Nephron progenitor cell (in vitro differentiated cells): ENCODE measurements around the gene RNF223.

Experiments used
- DNase-seq: peaks from one replicate; pipeline ENCODE4 v3.0.0; 2021
- H3K27ac Mint-ChIP-seq: 2 replicates; pipeline ENCODE4 v1.8.0; 2021; ENCODE audit warnings: mild to moderate bottlenecking, moderate library complexity, mixed read lengths
- H3K27me3 Mint-ChIP-seq: 2 replicates; pipeline ENCODE4 v1.8.0; 2021; ENCODE audit warnings: mild to moderate bottlenecking, low read depth, mixed read lengths; ENCODE audit not compliant: poor library complexity
- H3K36me3 Mint-ChIP-seq: 2 replicates; pipeline ENCODE4 v1.8.0; 2021; ENCODE audit warnings: low read depth, mixed read lengths
- H3K4me1 Mint-ChIP-seq: 2 replicates; pipeline ENCODE4 v1.8.0; 2021; ENCODE audit warnings: mixed read lengths
- H3K4me3 Mint-ChIP-seq: 2 replicates; pipeline ENCODE4 v1.8.0; 2021; ENCODE audit warnings: mild to moderate bottlenecking, moderate library complexity, mixed read lengths
- H3K9me3 Mint-ChIP-seq: 2 replicates; pipeline ENCODE4 v1.8.0; 2021; ENCODE audit warnings: mild to moderate bottlenecking, moderate library complexity, mixed read lengths
- TF ChIP-seq, protein P1 (sequence below): fragments of 200-600 bp; sonication (generic); IDR thresholded peaks from 2 replicates; pipeline ENCODE4 v1.5.0; 2021; ENCODE audit warnings: antibody characterized with exemption

RNF223 gene

DNA sequence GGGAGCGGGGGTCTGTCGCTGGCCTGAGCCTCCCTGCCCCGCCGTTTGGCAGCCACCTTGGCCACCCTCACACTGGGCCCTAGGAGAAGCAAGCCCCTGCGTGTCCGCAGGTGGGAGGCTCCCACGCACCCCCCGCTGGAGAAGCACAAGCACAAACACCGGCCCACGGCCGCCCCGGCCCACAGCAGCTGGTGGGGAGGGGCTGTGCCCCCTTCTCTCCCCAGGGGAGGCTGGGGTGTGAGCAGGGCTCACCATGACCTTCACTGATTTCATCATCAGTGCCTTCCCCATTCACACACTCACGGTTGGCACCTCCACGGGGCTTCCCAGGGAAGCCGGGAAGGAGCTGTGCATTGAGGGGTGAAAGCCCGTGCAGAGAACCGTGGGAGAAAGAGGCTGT is 46.3 kb downstream of the RNF223 start:
- no peak for DNase-seq
- Mint-ChIP-seq H3K27me3 (peaks cover 8% of the 10 kb centered on the region), H3K9me3 (no peaks in the 10 kb centered on the region), H3K36me3 (no peaks in the 10 kb centered on the region), H3K4me3 (no peak overlapping the region), H3K27ac (no peak overlapping the region), H3K4me1 (peaks cover 28% of the 10 kb centered on the region)
- TF ChIP-seq, protein P1, sequence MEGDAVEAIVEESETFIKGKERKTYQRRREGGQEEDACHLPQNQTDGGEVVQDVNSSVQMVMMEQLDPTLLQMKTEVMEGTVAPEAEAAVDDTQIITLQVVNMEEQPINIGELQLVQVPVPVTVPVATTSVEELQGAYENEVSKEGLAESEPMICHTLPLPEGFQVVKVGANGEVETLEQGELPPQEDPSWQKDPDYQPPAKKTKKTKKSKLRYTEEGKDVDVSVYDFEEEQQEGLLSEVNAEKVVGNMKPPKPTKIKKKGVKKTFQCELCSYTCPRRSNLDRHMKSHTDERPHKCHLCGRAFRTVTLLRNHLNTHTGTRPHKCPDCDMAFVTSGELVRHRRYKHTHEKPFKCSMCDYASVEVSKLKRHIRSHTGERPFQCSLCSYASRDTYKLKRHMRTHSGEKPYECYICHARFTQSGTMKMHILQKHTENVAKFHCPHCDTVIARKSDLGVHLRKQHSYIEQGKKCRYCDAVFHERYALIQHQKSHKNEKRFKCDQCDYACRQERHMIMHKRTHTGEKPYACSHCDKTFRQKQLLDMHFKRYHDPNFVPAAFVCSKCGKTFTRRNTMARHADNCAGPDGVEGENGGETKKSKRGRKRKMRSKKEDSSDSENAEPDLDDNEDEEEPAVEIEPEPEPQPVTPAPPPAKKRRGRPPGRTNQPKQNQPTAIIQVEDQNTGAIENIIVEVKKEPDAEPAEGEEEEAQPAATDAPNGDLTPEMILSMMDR = no peak

DNA sequence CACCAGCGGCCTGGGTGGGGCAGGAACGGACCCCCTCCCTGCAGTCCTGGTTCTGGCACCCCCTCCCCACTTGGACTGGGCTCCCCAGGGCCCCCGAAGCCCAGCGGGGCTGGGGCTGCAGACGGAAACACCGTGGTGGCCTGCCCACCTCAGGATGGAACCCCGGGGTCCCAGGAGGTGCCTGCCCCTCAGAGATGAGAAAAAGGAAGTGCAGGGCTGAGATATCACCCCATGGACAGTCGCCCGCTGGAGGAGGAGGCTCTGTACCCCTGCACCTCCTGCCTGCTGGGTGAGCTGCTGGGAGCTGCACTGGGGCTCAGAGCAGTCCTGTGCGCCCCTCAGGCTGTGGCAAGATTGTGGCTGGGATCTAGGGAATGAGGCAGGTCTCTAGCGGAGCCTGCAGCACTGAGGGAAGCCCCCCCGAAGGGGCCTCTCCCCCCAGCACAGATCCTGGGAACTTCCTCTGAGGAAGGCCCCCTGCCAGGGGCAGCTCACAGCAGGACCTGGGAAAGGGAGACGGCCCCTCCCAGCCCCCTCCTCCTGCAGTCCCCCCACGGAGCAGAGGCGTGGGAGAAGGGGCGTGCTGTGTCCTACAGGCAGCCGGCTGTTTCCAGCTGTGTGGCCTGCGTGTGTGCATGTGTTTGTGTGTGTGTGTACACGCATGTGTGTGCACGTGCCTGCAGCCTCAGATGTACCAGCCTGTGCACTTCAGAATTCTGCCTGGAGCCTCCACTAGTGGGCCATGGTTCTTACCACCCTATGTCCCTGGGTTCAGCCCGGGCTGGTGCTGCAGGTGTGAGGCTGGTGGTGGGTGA is 47.3 kb downstream of the RNF223 start:
- no peaks in the 10 kb centered on the region for H3K36me3 Mint-ChIP-seq
- no peak overlapping the region for H3K4me3 Mint-ChIP-seq
- no peaks in the 10 kb centered on the region for H3K9me3 Mint-ChIP-seq
- peaks cover 2% of the 10 kb centered on the region for H3K27me3 Mint-ChIP-seq
- H3K4me1 Mint-ChIP-seq = peaks cover 30% of the 10 kb centered on the region
- DNase-seq = no peak
- TF ChIP-seq, protein P1 = no peak
- no peak overlapping the region for H3K27ac Mint-ChIP-seq

DNA sequence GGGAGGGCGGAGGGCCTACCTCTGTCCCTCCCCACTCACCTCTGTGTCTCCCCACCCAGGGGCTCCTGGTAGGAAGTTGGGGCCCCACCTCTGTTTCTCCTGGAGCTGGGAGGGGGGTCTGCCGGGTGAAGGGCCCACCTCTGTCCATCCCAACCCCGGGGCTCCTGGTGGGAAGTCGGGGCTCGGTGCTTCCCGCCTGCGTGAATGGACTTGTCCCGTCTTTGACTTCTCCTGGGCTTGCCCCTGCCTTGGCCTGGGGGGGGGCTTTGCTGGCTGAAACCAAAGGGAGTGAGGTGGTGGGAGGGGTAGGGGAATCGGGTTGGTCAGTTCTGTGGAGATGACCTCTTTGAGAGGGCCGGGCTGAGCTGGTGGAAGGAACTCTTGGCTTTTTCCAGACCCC is 48.4 kb downstream of the RNF223 start:
- no peaks in the 10 kb centered on the region for H3K9me3 Mint-ChIP-seq
- H3K27ac Mint-ChIP-seq = no peak overlapping the region
- no peaks in the 10 kb centered on the region for H3K36me3 Mint-ChIP-seq
- TF ChIP-seq, protein P1 = no peak
- DNase-seq = no peak
- peaks cover 29% of the 10 kb centered on the region for H3K4me1 Mint-ChIP-seq
- H3K27me3 Mint-ChIP-seq = no peaks in the 10 kb centered on the region
- H3K4me3 Mint-ChIP-seq = no peak overlapping the region

DNA sequence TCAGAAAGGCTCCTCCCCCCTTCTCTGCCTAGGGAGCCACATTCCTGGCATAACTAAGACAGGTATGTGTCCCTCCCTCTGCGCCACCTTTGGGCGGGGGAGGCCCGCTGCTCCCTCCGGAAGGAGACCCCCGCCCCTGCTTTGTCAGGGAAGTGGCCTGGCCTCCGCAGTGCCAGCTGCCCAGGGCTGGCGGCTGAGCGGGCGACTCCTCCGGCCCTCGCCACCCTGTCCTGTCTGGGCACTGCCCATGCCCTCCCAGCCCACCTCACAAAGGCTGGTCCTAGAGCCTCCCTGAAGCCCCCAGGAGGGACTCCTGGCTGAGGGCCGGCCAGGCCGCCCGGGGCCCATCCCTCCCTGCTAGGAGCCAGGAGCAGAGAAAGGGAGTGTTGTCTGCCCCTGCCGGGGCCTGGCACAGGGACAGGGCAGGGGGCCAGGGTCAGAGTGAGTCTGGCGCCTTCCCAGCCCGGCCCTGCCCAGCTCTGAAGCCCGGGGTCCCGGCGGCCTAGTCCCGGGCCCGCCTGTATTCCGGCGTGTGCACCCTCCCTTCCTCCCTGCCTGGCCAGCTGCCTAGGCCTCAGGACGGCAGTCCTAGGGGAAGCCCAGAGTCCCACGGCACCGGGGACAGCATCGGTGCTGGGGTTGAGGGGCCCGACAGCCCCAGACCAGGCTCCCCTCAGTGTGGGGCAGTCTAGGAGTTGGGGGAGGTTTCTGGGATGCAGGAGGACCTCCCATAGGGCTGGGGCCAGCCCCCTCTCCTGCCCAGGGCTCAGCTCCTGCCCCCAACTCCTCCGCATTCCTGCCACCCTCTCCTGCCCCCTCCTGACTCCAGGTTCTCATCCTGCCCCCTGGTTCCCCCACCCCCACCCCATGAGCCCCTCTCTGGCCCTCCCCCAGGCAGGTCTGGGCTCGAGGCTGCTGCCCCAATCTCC is 49.1 kb downstream of the RNF223 start:
- no peaks in the 10 kb centered on the region for H3K36me3 Mint-ChIP-seq
- peak; percentile 48 for DNase-seq
- no peaks in the 10 kb centered on the region for H3K27me3 Mint-ChIP-seq
- TF ChIP-seq, protein P1 = no peak
- H3K4me1 Mint-ChIP-seq = peaks cover 29% of the 10 kb centered on the region
- no peaks in the 10 kb centered on the region for H3K9me3 Mint-ChIP-seq
- no peak overlapping the region for H3K4me3 Mint-ChIP-seq
- no peak overlapping the region for H3K27ac Mint-ChIP-seq

DNA sequence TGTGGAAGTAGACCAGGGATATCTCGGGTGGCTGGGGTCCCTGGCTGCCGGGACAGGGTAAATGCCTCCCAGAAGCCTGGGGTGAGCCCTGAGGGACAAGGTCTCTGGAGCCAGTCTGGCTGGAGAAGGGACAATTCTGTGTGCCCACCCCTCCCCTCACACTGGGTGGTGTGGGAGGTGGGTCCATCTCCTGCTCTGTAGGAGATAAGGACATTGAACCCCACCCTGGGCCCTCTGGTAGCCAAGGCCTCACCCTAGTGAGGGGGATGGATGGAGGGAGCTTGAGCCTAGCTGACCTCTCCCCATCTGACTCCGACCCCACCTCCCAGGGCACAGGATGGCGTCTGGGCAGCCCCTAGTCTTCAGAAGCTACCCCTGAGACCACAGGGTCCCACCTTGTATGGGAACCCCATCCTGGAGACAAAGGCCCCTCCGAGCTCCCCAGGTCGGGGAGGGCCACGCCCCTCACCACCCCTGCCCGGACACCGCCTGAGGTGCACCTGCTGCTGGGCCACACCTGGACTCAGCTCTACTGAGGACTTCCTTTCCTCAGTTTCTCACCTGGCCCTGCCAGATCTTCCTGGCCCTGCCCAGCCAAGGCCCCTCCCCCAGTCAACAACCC is 49.8 kb downstream of the RNF223 start:
- Mint-ChIP-seq H3K9me3 (no peaks in the 10 kb centered on the region), H3K27me3 (no peaks in the 10 kb centered on the region), H3K4me3 (no peak overlapping the region), H3K27ac (no peak overlapping the region), H3K36me3 (no peaks in the 10 kb centered on the region), H3K4me1 (peaks cover 29% of the 10 kb centered on the region)
- TF ChIP-seq, protein P1 = no peak
- no peak for DNase-seq
